Coronary artery (tissue), 2 donors: Measurements from ENCODE around the gene MT1B.

Experiments
- DNase-seq: peaks from one replicate; pipeline ENCODE4 v3.0.0-alpha.2; 2017; ENCODE audit warnings: low spot score
- H3K27ac ChIP-seq, 2 donors: fragments of 200-600 bp; sonication (generic); one replicate each; pipeline ENCODE4 v1.5.1; 2016 to 2019
- H3K4me3 ChIP-seq: fragments of 200-600 bp; sonication (generic); 2 replicates; pipeline ENCODE4 v1.5.1; 2016; ENCODE audit warnings: mild to moderate bottlenecking, moderate library complexity
- TF ChIP-seq, protein P1 (sequence below): fragments of 200-600 bp; sonication (generic); IDR thresholded peaks from one replicate; pipeline ENCODE4 v1.5.1; 2019; ENCODE audit warnings: antibody characterized with exemption

Gene MT1B

DNA sequence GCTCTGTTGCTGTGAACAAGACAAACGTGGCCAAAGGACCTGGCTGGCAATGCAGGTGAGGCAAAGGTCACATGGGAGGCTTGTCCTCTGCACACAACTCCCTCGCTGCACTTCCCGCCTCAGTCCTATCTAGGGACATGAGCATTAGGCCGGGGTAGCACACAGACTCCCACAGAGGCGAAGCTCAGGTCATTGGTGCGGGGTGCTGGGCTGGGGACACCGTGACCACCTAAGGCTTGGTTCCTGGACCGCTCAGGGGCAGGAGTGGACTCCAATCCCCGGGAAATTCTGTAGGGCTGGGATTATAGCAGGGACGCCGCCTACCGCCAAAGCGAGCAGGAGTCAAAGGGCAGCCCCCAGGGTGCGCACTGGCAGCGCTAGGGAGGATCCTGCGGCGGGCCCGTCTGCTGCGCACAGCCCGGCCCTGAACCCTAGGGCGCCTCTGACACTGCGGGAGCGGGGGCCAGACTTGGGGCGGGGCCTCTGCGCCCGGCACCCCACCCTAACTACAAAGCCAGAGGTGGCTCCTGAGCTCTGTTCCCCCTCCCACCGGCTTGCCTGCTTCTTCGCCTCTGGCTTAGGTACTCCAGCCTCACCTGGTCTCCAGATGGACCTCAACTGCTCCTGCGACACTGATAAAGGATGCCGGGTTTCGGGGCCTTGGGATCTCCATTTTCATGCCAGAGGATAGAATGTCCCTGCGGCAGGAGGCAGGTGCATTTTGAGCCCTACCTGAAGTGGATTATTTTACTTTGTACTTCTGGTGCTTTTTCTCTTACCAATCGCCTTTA lies 3.9 kb upstream of the MT1B start:
- H3K4me3 ChIP-seq: no peak overlapping the region
- H3K27ac ChIP-seq: no peak overlapping the region
- TF ChIP-seq, protein P1, sequence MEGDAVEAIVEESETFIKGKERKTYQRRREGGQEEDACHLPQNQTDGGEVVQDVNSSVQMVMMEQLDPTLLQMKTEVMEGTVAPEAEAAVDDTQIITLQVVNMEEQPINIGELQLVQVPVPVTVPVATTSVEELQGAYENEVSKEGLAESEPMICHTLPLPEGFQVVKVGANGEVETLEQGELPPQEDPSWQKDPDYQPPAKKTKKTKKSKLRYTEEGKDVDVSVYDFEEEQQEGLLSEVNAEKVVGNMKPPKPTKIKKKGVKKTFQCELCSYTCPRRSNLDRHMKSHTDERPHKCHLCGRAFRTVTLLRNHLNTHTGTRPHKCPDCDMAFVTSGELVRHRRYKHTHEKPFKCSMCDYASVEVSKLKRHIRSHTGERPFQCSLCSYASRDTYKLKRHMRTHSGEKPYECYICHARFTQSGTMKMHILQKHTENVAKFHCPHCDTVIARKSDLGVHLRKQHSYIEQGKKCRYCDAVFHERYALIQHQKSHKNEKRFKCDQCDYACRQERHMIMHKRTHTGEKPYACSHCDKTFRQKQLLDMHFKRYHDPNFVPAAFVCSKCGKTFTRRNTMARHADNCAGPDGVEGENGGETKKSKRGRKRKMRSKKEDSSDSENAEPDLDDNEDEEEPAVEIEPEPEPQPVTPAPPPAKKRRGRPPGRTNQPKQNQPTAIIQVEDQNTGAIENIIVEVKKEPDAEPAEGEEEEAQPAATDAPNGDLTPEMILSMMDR: no peak
- DNase-seq: no peak

DNA sequence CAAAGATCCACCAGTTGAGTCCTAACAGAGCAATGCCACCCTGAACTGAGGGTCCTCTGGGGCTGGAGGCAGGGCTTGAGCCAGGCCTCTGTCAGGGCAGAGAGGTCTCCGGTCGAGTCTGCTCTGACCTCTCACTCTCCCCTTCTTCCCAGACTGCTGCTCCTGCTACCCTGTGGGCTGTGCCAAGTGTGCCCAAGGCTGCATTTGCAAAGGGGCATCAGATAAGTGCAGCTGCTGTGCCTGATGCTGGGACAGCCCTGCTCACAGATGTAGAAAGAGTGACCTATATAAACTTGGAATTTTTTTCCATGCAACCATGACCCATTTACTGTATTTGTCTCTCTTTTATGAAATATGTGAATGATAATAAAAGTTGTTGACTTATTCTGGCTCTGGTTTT lies 2.4 kb upstream of the MT1B start:
- no peak overlapping the region for H3K27ac ChIP-seq
- TF ChIP-seq, protein P1: no peak
- H3K4me3 ChIP-seq: no peak overlapping the region
- no peak for DNase-seq

GRCh38 chr16:56649820-56650219 lies 1.9 kb upstream of the MT1B start:
- TF ChIP-seq, protein P1: no peak
- DNase-seq: no peak
- Histone ChIP-seq H3K27ac (no peak overlapping the region), H3K4me3 (no peak overlapping the region)

DNA sequence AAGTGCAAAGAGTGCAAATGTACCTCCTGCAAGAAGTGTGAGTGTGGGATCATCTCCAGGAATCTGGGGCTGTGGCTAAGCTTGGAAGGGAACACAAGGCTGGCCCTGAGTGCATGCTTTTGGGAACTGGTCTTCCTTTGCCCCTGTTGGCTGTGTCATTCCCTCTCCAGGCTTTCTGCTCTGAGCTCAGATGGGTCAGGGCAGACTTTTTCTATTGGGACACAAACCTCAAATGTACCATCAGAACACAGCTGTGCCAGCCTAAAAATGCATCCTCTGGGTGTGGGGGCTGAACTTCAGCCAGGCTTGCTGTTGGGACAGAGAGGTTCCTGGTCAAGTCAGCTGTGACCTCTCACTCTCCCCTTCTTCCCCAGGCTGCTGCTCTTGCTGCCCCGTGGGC lies 914 bp downstream of the MT1B start:
- no peak overlapping the region for H3K27ac ChIP-seq
- no peak for DNase-seq
- no peak overlapping the region for H3K4me3 ChIP-seq
- TF ChIP-seq, protein P1: no peak

DNA sequence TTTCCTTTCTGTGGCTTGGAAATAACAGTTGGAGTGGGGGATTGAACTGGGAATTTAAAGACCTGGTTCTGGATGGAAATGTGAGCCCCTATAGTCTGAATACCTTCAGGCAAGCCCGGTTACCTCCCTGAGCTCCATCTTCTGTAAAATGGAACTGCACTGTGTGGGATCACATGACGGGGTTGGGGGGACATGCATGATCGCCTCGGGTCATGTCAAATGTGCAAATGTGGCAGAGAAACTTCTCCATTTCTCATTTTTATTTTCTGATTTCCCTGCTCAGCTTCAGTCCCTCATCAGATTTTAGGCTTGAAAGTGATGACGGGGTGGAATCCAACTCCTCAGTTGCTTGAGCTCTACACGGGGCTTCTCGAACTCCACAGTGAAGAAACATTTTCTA lies 1.5 kb downstream of the MT1B start:
- no peak for DNase-seq
- Histone ChIP-seq H3K27ac (no peak overlapping the region), H3K4me3 (no peak overlapping the region)
- TF ChIP-seq, protein P1: no peak

DNA sequence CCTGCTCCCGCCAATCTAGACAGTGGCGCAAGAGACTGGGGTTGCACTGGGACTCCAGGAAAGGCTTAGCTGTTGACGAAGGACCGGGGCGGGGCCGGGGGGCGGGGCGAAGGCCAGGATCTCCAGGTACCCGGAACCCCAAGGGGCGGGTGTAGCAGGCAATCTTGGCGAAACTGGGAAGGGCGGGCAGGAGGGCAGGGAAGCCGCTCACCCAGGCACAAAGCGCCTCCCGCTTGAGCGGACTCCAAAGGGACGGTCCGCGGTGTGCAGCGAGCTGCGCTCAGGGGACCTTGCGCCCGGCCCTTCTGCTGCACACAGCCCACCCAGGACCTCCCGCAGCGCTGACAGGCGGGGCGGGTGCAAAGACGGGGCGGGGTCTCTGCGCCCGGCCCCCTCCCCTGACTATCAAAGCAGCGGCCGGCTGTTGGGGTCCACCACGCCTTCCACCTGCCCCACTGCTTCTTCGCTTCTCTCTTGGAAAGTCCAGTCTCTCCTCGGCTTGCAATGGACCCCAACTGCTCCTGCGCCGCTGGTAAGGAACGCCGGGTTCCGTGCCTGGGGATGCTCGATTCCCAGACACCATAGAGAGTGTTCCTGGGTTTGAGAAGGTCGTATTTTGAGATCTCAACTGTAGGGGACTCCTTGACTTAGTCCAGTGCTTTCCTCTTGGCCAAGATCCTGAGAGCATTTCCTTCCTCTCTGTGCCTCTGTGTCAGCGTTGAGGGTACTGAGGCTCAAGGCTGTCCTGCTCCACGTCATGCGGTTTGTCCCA lies 6.1 kb downstream of the MT1B start, which contains the start of gene MT1F:
Gene MT1F, plus strand, starts transcription at position 405 of the 772 bp plus-strand sequence. Its CDS starts 100 bp downstream, at position 505.
- TF ChIP-seq, protein P1: no peak
- H3K4me3 ChIP-seq: peak within 1 kb of the TSS; percentile 74
- H3K27ac ChIP-seq: peak within 1 kb of the TSS; percentile 56 to 57
- peak; percentile 83 for DNase-seq
